SU-DHL-6 (cell line): ENCODE results near the gene GNB2.

Source experiments
- H2AFZ ChIP-seq: fragments of 200-600 bp; sonication (generic); 2 replicates; pipeline ENCODE4 v1.6.1; 2014; ENCODE audit warnings: low read depth, mild to moderate bottlenecking, moderate library complexity, mixed read lengths, antibody characterized with exemption, low read length; ENCODE audit not compliant: severe bottlenecking
- H3F3A ChIP-seq: fragments of 200-600 bp; shearing (Covaris generic); 2 replicates; pipeline ENCODE4 v1.6.0; 2016; ENCODE audit warnings: antibody characterized with exemption, mild to moderate bottlenecking; ENCODE audit not compliant: insufficient read depth
- H3K27ac ChIP-seq: fragments of 200-600 bp; sonication (generic); 2 replicates; pipeline ENCODE4 v1.5.1; 2016; ENCODE audit warnings: low read depth, mild to moderate bottlenecking, low read length, moderate library complexity, mixed read lengths
- H3K27me3 ChIP-seq: fragments of 200-600 bp; sonication (generic), shearing (Covaris generic); 2 replicates; pipeline ENCODE4 v1.6.0; 2014; ENCODE audit warnings: mild to moderate bottlenecking, low read length
- H3K36me3 ChIP-seq: fragments of 200-600 bp; sonication (generic); 2 replicates; pipeline ENCODE4 v1.6.1; 2014; ENCODE audit warnings: mild to moderate bottlenecking, low read length, mixed read lengths
- H3K4me2 ChIP-seq: fragments of 300-600, 200-600 bp; shearing (Covaris generic), sonication (generic); 2 replicates; pipeline ENCODE4 v1.6.0; 2014; ENCODE audit warnings: low read length, low read depth, mild to moderate bottlenecking; ENCODE audit not compliant: poor library complexity, severe bottlenecking
- H3K4me3 ChIP-seq: fragments of 200-600 bp; sonication (generic); 2 replicates; pipeline ENCODE4 v1.5.1; 2014; ENCODE audit warnings: antibody characterized with exemption, low read length, mild to moderate bottlenecking, mixed read lengths; ENCODE audit not compliant: insufficient read depth, poor library complexity, severe bottlenecking
- H3K79me2 ChIP-seq: fragments of 200-600 bp; sonication (generic); 2 replicates; pipeline ENCODE4 v1.6.1; 2014; ENCODE audit warnings: mild to moderate bottlenecking, low read length, moderate library complexity; ENCODE audit not compliant: insufficient read depth
- H3K9ac ChIP-seq: fragments of 200-600 bp; sonication (generic); 2 replicates; pipeline ENCODE4 v1.7.0; 2014; ENCODE audit warnings: mild to moderate bottlenecking, low read length
- H3K9me2 ChIP-seq: fragments of 200-600 bp; sonication (generic); replicated peaks from 2 replicates; pipeline ENCODE4 v1.6.1; 2014; ENCODE audit warnings: low read length; ENCODE audit not compliant: insufficient read depth
- H3K9me3 ChIP-seq: fragments of 200-600 bp; sonication (generic); 2 replicates; pipeline ENCODE4 v1.6.1; 2014; ENCODE audit warnings: low read length, mixed read lengths; ENCODE audit not compliant: insufficient read depth
- H4K20me1 ChIP-seq: fragments of 200-600 bp; sonication (generic); 2 replicates; pipeline ENCODE4 v1.6.1; 2014; ENCODE audit warnings: low read depth, mild to moderate bottlenecking, antibody characterized with exemption, low read length, moderate library complexity, mixed read lengths
- EZH2phosphoT487 ChIP-seq: fragments of 200-600 bp; sonication (generic), shearing (Covaris generic); conservative IDR thresholded peaks from 2 replicates; pipeline ENCODE4 v1.6.1; 2018; ENCODE audit warnings: mild to moderate bottlenecking, antibody characterized with exemption, low read length, moderate library complexity, mixed read lengths
- TF ChIP-seq, protein P1 (sequence below): fragments of 200-600 bp; sonication (generic); IDR thresholded peaks from one replicate; pipeline ENCODE4 v1.5.1; 2017; ENCODE audit warnings: antibody characterized with exemption, mild to moderate bottlenecking, low read length, moderate library complexity; ENCODE audit not compliant: insufficient read depth, poor library complexity, severe bottlenecking

GNB2 gene

DNA sequence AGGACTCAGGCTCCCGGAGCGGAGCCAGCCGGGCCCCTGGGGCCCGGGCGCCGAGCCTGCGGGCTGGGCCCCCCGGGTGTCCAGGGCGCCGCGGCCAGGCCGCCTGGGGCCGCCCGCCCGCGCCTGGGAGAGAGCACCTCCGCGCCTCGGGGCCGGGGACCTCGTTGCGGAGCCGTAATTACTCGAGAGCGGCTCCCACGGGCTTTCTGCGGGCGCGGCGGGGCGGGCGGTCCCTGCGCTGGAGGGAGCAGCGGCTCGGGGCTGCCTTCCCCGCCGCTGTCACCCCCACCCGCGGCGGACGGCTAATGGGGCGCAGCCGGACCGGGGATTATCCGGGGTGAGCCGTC is 1.5 kb downstream of the GNB2 start:
- H3K36me3 ChIP-seq = no peaks in the 10 kb centered on the region
- peak overlapping the region; percentile 87 for H3K9ac ChIP-seq
- no peak overlapping the region for H2AFZ ChIP-seq
- H3K27me3 ChIP-seq = no peaks in the 10 kb centered on the region
- no peaks in the 10 kb centered on the region for H3K9me3 ChIP-seq
- no peaks in the 10 kb centered on the region for H3K9me2 ChIP-seq
- peak overlapping the region; percentile 71 for H3K4me2 ChIP-seq
- H3K27ac ChIP-seq = peak overlapping the region; percentile 70
- peaks cover 13% of the 10 kb centered on the region for H3K79me2 ChIP-seq
- H4K20me1 ChIP-seq = no peaks in the 10 kb centered on the region; the same call in 1 of the 2 replicates
- peaks cover 15% of the 10 kb centered on the region for H3F3A ChIP-seq
- TF ChIP-seq, protein P1, sequence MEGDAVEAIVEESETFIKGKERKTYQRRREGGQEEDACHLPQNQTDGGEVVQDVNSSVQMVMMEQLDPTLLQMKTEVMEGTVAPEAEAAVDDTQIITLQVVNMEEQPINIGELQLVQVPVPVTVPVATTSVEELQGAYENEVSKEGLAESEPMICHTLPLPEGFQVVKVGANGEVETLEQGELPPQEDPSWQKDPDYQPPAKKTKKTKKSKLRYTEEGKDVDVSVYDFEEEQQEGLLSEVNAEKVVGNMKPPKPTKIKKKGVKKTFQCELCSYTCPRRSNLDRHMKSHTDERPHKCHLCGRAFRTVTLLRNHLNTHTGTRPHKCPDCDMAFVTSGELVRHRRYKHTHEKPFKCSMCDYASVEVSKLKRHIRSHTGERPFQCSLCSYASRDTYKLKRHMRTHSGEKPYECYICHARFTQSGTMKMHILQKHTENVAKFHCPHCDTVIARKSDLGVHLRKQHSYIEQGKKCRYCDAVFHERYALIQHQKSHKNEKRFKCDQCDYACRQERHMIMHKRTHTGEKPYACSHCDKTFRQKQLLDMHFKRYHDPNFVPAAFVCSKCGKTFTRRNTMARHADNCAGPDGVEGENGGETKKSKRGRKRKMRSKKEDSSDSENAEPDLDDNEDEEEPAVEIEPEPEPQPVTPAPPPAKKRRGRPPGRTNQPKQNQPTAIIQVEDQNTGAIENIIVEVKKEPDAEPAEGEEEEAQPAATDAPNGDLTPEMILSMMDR = no peak
- no peak for TF ChIP-seq EZH2phosphoT487
- H3K4me3 ChIP-seq = peak overlapping the region; percentile 86

DNA sequence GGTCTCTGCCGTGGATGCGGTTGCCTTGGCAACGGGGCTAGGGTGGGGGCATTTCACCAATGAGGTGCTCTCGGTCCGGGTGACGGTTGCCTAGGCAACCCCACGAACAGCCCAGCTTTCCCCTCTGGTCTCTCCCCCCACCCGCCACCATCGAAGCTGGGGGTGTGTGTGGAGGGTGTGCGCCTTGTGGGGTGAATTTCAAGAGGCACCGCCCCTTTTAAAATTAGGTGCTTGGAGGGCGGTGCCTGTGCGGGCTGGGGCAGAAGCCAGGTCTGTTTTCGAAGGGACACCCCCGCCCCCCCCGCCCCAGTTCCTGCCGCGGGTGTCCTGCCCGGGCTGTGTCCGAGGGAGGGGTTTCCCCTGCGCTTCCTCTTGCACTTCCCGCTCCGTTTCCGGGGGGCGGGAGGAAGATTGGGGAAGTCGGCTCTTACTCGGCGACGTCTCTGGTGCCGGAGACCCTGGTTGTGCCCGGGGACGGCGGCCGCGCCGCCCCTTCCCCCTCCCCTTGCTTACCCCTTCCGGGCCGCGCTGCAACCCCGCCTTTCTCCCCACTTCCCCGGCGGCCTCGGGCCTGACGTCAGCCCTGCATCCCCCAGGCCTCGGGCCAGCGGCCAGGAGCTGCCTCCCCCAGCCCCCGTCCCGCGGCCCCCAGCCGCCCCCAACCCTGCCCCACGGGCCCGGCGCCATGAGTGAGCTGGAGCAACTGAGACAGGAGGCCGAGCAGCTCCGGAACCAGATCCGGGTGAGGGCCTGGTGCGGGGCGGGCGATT is 2.2 kb downstream of the GNB2 start:
- peak overlapping the region; percentile 87 for H3K9ac ChIP-seq
- TF ChIP-seq, protein P1 = no peak
- TF ChIP-seq EZH2phosphoT487 = no peak
- H3K27me3 ChIP-seq = no peaks in the 10 kb centered on the region
- no peaks in the 10 kb centered on the region for H3K36me3 ChIP-seq
- peak overlapping the region; percentile 71 for H3K4me2 ChIP-seq
- H3K9me2 ChIP-seq = no peaks in the 10 kb centered on the region
- H3K79me2 ChIP-seq = peaks cover 13% of the 10 kb centered on the region
- peak overlapping the region; percentile 70 for H3K27ac ChIP-seq
- H3F3A ChIP-seq = peaks cover 22% of the 10 kb centered on the region
- no peaks in the 10 kb centered on the region for H3K9me3 ChIP-seq
- peak overlapping the region; percentile 86 for H3K4me3 ChIP-seq
- no peaks in the 10 kb centered on the region; the same call in 1 of the 2 replicates for H4K20me1 ChIP-seq
- H2AFZ ChIP-seq = no peak overlapping the region

DNA sequence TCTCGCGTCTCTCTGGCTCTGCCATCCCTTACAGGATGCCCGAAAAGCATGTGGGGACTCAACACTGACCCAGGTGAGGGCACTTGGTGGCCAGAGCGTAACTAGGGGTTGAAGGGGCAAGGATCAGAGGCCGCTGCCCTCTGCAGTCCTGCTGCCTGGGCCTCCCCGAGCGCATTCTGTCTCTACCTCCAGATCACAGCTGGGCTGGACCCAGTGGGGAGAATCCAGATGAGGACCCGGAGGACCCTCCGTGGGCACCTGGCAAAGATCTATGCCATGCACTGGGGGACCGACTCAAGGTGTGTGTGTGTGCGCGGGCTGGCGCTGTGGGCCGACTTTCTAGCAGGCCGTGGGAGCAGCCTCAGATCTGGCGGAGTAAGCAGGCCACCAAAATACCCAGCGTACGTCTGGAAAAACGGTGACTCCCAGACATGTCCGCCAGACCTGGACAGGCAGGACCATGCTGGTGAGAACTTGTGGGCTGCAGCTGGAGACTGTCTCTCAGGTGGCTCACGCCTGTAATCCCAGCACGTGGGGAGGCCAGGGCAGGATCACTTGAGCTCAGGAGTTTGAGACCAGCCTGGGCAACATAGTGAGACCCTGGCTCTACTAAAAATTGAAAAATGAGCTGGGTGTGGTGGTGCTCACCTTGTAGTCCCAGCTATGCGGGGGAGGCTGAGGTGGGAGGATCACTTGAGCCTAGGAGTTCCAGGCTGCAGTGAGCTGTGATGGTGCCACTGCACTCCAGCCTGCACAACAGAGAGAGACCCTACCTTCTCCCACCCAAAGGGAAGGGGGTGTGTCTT is 3.2 kb downstream of the GNB2 start:
- Histone ChIP-seq H3K4me2 (peak overlapping the region; percentile 71), H3K9me2 (no peaks in the 10 kb centered on the region), H3F3A (peaks cover 24% of the 10 kb centered on the region), H3K9ac (peak overlapping the region; percentile 87), H3K4me3 (no peak overlapping the region), H4K20me1 (no peaks in the 10 kb centered on the region; the same call in 1 of the 2 replicates), H3K27me3 (no peaks in the 10 kb centered on the region), H3K9me3 (no peaks in the 10 kb centered on the region), H3K79me2 (peaks cover 13% of the 10 kb centered on the region), H2AFZ (no peak overlapping the region), H3K27ac (peak overlapping the region; percentile 70), H3K36me3 (no peaks in the 10 kb centered on the region)
- no peak for TF ChIP-seq EZH2phosphoT487
- TF ChIP-seq, protein P1 = no peak
